Measurements from ENCODE around the gene REX1BD.
A peak's percentile ranks its signal among the peaks of the same experiment; 100 is the strongest.

Gene REX1BD

GRCh38 chr19:18618236-18618635, 29.6 kb downstream of the REX1BD start:
- DNase-seq = no peak

- no peak for DNase-seq
Measured at GRCh38 chr19:18620311-18620710, 31.7 kb downstream of the REX1BD start.

GRCh38 chr19:18620902-18621301, 32.3 kb downstream of the REX1BD start:
- no peak for DNase-seq

GRCh38 chr19:18626906-18627305, 38.3 kb downstream of the REX1BD start:
- DNase-seq = no peak

GRCh38 chr19:18629166-18630088, 40.8 kb downstream of the REX1BD start:
- no peak for DNase-seq

GRCh38 chr19:18633321-18633720, 44.7 kb downstream of the REX1BD start:
- DNase-seq = peak; percentile 72

GRCh38 chr19:18634612-18635297, 46.2 kb downstream of the REX1BD start:
- DNase-seq = peak; percentile 31

- DNase-seq = no peak
Measured at GRCh38 chr19:18635831-18636182, 47.2 kb downstream of the REX1BD start.

- DNase-seq = peak; percentile 25
Measured at GRCh38 chr19:18636183-18636968, 47.8 kb downstream of the REX1BD start.

GRCh38 chr19:18636969-18637629, 48.5 kb downstream of the REX1BD start, which contains the start of gene KLHL26:
Gene KLHL26 (plus strand): TSS chr19:18637028. CDS start chr19:18637055, 27 bp downstream.
- no peak for DNase-seq

- DNase-seq = peak; percentile 55
Measured at GRCh38 chr19:18637673-18638630, 49.4 kb downstream of the REX1BD start.

GRCh38 chr19:18639706-18640243, 51.2 kb downstream of the REX1BD start:
- DNase-seq = no peak
